HEK293 (cell line): ENCODE measurements around the gene CNGB1.

Experiments used
- CTCF ChIA-PET: fragments of 350-600 bp; formaldehyde crosslinking; extraction: SDS; loops from one replicate; lab custom pipeline; 2021; ENCODE audit warnings: antibody characterized with exemption; lab: Yijun Ruan, JAX
- POLR2A ChIA-PET: fragments of 300-600 bp; formaldehyde crosslinking; extraction: SDS; loops from one replicate; lab custom pipeline; 2020; ENCODE audit warnings: antibody characterized with exemption, inconsistent platforms; lab: Yijun Ruan, JAX
- H3K27ac ChIP-seq: fragments of 200-500 bp; sonication (Bioruptor generic); 2 replicates; pipeline ENCODE4 v1.5.1; 2014; ENCODE audit warnings: low read depth, low read length, control low read depth, inconsistent platforms; ENCODE audit errors: extremely low read depth
- H3K36me3 ChIP-seq, 2 experiments: fragments of 200-500 bp in 1 of 2; sonication (Bioruptor generic) in 1 of 2; 1 replicate in 1 of 2; 2 replicates in 1 of 2; pipeline ENCODE4 v1.5.1; 2014 to 2017; ENCODE audit warnings: inconsistent platforms in 2 of 2, low read length in 2 of 2; ENCODE audit not compliant: control insufficient read depth in 2 of 2, insufficient read depth in 1 of 2
- H3K4me1 ChIP-seq: fragments of 200-500 bp; sonication (Bioruptor generic); 2 replicates; pipeline ENCODE4 v1.5.1; 2014; ENCODE audit warnings: mild to moderate bottlenecking, low read length, inconsistent platforms; ENCODE audit not compliant: control insufficient read depth, insufficient read depth
- H3K4me3 ChIP-seq: 2 replicates; pipeline ENCODE4 v1.5.1; 2011; ENCODE audit warnings: low read depth, mild to moderate bottlenecking, control low read depth, low read length, moderate library complexity
- H3K9me3 ChIP-seq: fragments of 200-500 bp; sonication (Bioruptor generic); 2 replicates; pipeline ENCODE4 v1.5.1; 2014; ENCODE audit warnings: low read depth, low read length, inconsistent platforms; ENCODE audit not compliant: control insufficient read depth, insufficient read depth
- GLI4 ChIP-seq: fragments of 450-650 bp; formaldehyde crosslinking; IDR thresholded peaks from 2 replicates; pipeline ENCODE4 v1.5.1; 2016; ENCODE audit warnings: missing biosample characterization, missing genetic modification characterization
- HOXC10 ChIP-seq: sonication (generic); formaldehyde crosslinking; IDR thresholded peaks from 2 replicates; pipeline ENCODE4 v1.8.1; 2023; ENCODE audit warnings: mild to moderate bottlenecking, missing genetic modification reagents
- HOXD13 ChIP-seq: sonication (generic); formaldehyde crosslinking; IDR thresholded peaks from 2 replicates; pipeline ENCODE4 v1.8.0; 2022; ENCODE audit warnings: missing genetic modification reagents, borderline replicate concordance
- KLF1 ChIP-seq: fragments of 450-650 bp; formaldehyde crosslinking; IDR thresholded peaks from 2 replicates; pipeline ENCODE4 v1.5.1; 2016; ENCODE audit warnings: missing biosample characterization, missing genetic modification characterization
- MZF1 ChIP-seq: fragments of 450-650 bp; formaldehyde crosslinking; IDR thresholded peaks from 2 replicates; pipeline ENCODE4 v1.5.1; 2017; ENCODE audit warnings: missing biosample characterization, missing genetic modification characterization, borderline replicate concordance
- SETDB1 ChIP-seq: IDR thresholded peaks from one replicate; pipeline ENCODE4 v1.6.1; 2017; ENCODE audit warnings: mild to moderate bottlenecking, low read length, moderate library complexity, mixed read lengths; ENCODE audit not compliant: insufficient read length
- SP3 ChIP-seq: fragments of 450-650 bp; formaldehyde crosslinking; IDR thresholded peaks from 2 replicates; pipeline ENCODE4 v1.5.1; 2016; ENCODE audit warnings: missing biosample characterization, missing genetic modification characterization
- ZBTB26 ChIP-seq: fragments of 450-650 bp; formaldehyde crosslinking; optimal IDR thresholded peaks from 2 replicates; pipeline ENCODE3; 2016; ENCODE audit warnings: missing biosample characterization, mild to moderate bottlenecking, missing genetic modification characterization
- ZBTB49 ChIP-seq: fragments of 450-650 bp; formaldehyde crosslinking; IDR thresholded peaks from 2 replicates; pipeline ENCODE4 v1.5.1; 2016; ENCODE audit warnings: missing biosample characterization, missing genetic modification characterization, low read depth
- ZNF132 ChIP-seq: fragments of 450-650 bp; formaldehyde crosslinking; IDR thresholded peaks from 2 replicates; pipeline ENCODE4 v1.5.1; 2017; ENCODE audit warnings: missing biosample characterization, missing genetic modification characterization, borderline replicate concordance
- ZNF18 ChIP-seq: fragments of 450-650 bp; formaldehyde crosslinking; IDR thresholded peaks from 2 replicates; pipeline ENCODE4 v1.5.1; 2016; ENCODE audit warnings: missing biosample characterization, missing genetic modification characterization
- ZNF223 ChIP-seq: fragments of 450-650 bp; formaldehyde crosslinking; IDR thresholded peaks from 2 replicates; pipeline ENCODE4 v1.5.1; 2016; ENCODE audit warnings: missing biosample characterization, missing genetic modification characterization
- ZNF24 ChIP-seq: fragments of 450-650 bp; formaldehyde crosslinking; IDR thresholded peaks from 2 replicates; pipeline ENCODE4 v1.5.1; 2016; ENCODE audit warnings: missing biosample characterization, missing genetic modification characterization
- ZNF266 ChIP-seq: fragments of 450-650 bp; formaldehyde crosslinking; IDR thresholded peaks from 2 replicates; pipeline ENCODE4 v1.5.1; 2016; ENCODE audit warnings: missing biosample characterization, missing genetic modification characterization, low read depth
- ZNF302 ChIP-seq: fragments of 450-650 bp; formaldehyde crosslinking; IDR thresholded peaks from 2 replicates; pipeline ENCODE4 v1.5.1; 2016; ENCODE audit warnings: missing biosample characterization, missing genetic modification characterization, low read depth
- ZNF501 ChIP-seq: fragments of 450-650 bp; formaldehyde crosslinking; IDR thresholded peaks from 2 replicates; pipeline ENCODE4 v1.5.1; 2016; ENCODE audit warnings: missing biosample characterization, missing genetic modification characterization
- ZNF518A ChIP-seq: fragments of 450-650 bp; formaldehyde crosslinking; conservative IDR thresholded peaks from 2 replicates; pipeline ENCODE4 v1.5.1; 2016; ENCODE audit warnings: low read depth, missing biosample characterization, missing genetic modification characterization
- ZNF560 ChIP-seq: fragments of 450-650 bp; formaldehyde crosslinking; IDR thresholded peaks from 2 replicates; pipeline ENCODE4 v1.5.1; 2017; ENCODE audit warnings: missing biosample characterization, missing genetic modification characterization, borderline replicate concordance
- ZNF624 ChIP-seq: fragments of 450-650 bp; formaldehyde crosslinking; IDR thresholded peaks from 2 replicates; pipeline ENCODE4 v1.5.1; 2017; ENCODE audit warnings: missing biosample characterization, missing genetic modification characterization
- ZNF785 ChIP-seq: fragments of 450-650 bp; formaldehyde crosslinking; IDR thresholded peaks from 2 replicates; pipeline ENCODE4 v1.5.1; 2016; ENCODE audit warnings: missing biosample characterization, missing genetic modification characterization
- TF ChIP-seq, protein P1 (sequence below): fragments of 450-650 bp; formaldehyde crosslinking; IDR thresholded peaks from 2 replicates; pipeline ENCODE4 v1.5.1; 2016; ENCODE audit warnings: missing biosample characterization, missing genetic modification characterization, low read depth
- TF ChIP-seq, protein P2 (sequence below): fragments of 450-650 bp; formaldehyde crosslinking; IDR thresholded peaks from 2 replicates; pipeline ENCODE4 v1.5.1; 2016; ENCODE audit warnings: missing biosample characterization, missing genetic modification characterization, borderline replicate concordance

Gene CNGB1

DNA sequence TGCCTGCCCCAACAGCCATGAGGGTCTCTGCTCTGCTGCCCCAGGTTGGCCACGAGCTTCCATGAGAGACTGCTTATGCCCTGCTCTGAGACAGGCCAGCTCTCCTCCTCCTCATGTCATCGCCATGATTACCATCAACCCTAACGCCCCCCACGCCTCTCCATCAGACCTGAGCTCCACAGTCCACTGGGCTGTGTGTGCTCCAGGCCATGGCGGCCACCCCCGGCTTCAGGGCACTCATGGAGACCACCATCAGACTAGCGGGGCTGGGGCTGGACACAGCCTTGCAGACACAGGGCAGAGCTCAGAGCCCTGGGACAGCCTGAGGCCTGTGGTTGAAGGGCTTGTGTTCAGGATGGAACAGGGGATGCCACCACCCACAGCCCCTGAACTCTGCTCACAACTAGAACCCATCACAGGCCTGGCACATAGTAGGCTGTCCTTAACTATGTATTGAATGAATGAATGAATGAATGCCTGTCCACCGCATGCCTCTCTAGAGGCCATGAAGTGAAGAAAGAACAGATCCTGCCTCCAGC lies 14.6 kb downstream of the CNGB1 start:
- H3K4me1 ChIP-seq = no peaks in the 10 kb centered on the region
- ChIA-PET CTCF (no interaction called here), POLR2A (no interaction called here)
- TF ChIP-seq ZNF501 (tag by site-specific recombination) = no peak
- TF ChIP-seq GLI4 (tag by site-specific recombination) = no peak
- TF ChIP-seq ZBTB49 (tag by site-specific recombination) = no peak
- no peak for TF ChIP-seq ZNF266 (tag by site-specific recombination)
- TF ChIP-seq ZNF18 = no peak
- TF ChIP-seq HOXC10 (CRISPR knock-in tag) = no peak
- TF ChIP-seq ZNF132 = no peak
- no peak for TF ChIP-seq ZNF223 (tag by site-specific recombination)
- TF ChIP-seq ZNF24 (tag by site-specific recombination) = no peak
- TF ChIP-seq ZNF785 (tag by site-specific recombination) = no peak
- TF ChIP-seq, protein P1, sequence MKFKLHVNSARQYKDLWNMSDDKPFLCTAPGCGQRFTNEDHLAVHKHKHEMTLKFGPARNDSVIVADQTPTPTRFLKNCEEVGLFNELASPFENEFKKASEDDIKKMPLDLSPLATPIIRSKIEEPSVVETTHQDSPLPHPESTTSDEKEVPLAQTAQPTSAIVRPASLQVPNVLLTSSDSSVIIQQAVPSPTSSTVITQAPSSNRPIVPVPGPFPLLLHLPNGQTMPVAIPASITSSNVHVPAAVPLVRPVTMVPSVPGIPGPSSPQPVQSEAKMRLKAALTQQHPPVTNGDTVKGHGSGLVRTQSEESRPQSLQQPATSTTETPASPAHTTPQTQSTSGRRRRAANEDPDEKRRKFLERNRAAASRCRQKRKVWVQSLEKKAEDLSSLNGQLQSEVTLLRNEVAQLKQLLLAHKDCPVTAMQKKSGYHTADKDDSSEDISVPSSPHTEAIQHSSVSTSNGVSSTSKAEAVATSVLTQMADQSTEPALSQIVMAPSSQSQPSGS (tag by site-specific recombination) = no peak
- no peak for TF ChIP-seq ZNF560 (tag by site-specific recombination)
- no peak for TF ChIP-seq MZF1 (tag by site-specific recombination)
- no peak for TF ChIP-seq ZNF624
- TF ChIP-seq SP3 (tag by site-specific recombination) = no peak
- TF ChIP-seq, protein P2, sequence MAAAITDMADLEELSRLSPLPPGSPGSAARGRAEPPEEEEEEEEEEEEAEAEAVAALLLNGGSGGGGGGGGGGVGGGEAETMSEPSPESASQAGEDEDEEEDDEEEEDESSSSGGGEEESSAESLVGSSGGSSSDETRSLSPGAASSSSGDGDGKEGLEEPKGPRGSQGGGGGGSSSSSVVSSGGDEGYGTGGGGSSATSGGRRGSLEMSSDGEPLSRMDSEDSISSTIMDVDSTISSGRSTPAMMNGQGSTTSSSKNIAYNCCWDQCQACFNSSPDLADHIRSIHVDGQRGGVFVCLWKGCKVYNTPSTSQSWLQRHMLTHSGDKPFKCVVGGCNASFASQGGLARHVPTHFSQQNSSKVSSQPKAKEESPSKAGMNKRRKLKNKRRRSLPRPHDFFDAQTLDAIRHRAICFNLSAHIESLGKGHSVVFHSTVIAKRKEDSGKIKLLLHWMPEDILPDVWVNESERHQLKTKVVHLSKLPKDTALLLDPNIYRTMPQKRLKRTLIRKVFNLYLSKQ (tag by site-specific recombination) = no peak
- H3K9me3 ChIP-seq = no peaks in the 10 kb centered on the region
- H3K27ac ChIP-seq = no peak overlapping the region
- no peaks in the 10 kb centered on the region for H3K36me3 ChIP-seq
- H3K4me3 ChIP-seq = no peak overlapping the region

GRCh38 chr16:57955572-57956188 lies 15.2 kb downstream of the CNGB1 start:
- POLR2A ChIA-PET = interaction anchor here (0.5 kb wide), 1 partner anchor 98 kb away, joined by 3 read pairs; no protein-coding TSS in a partner anchor
- Histone ChIP-seq H3K36me3 (no peaks in the 10 kb centered on the region), H3K4me3 (no peak overlapping the region), H3K4me1 (no peaks in the 10 kb centered on the region), H3K27ac (no peak overlapping the region), H3K9me3 (no peaks in the 10 kb centered on the region)
- CTCF ChIA-PET = no interaction called here
- TF ChIP-seq SETDB1 = no peak
- no peak for TF ChIP-seq ZNF518A (tag by site-specific recombination)
- TF ChIP-seq HOXD13 = no peak
- TF ChIP-seq KLF1 (tag by site-specific recombination) = no peak
- TF ChIP-seq ZBTB26 (tag by site-specific recombination) = no peak
- TF ChIP-seq ZNF302 (tag by site-specific recombination) = no peak
